GM23338 (cell line): ENCODE results near the gene RBMS2. TPM values are rescaled to one million over a fixed set of nuclear protein-coding genes. Genes with fewer than 3 reads are reported as not detected.

Experiments used
- ATAC-seq: fragments of 200-7000 bp; cut with Tn5 transposase; 3 replicates; pipeline ENCODE4 v1.9.1; 2020
- DNase-seq: peaks from one replicate; pipeline ENCODE4 v3.0.0-alpha.2; 2015; ENCODE audit warnings: low spot score
- H2AFZ ChIP-seq: fragments of 200-600 bp; sonication (generic); 2 replicates; pipeline ENCODE4 v1.8.0; 2016; ENCODE audit warnings: antibody characterized with exemption, mild to moderate bottlenecking, moderate library complexity
- H3F3A ChIP-seq: fragments of 200-600 bp; sonication (generic); replicated peaks from 2 replicates; pipeline ENCODE4 v1.8.0; 2017; ENCODE audit warnings: antibody characterized with exemption, mixed run types, low read depth
- H3K27ac ChIP-seq: fragments of 200-600 bp; sonication (generic); 2 replicates; pipeline ENCODE4 v1.6.1; 2016; ENCODE audit warnings: low read depth
- H3K27me3 ChIP-seq: fragments of 200-600 bp; sonication (generic); 2 replicates; pipeline ENCODE4 v1.8.0; 2016; ENCODE audit warnings: mild to moderate bottlenecking, mixed run types, moderate library complexity; ENCODE audit not compliant: insufficient read depth
- H3K36me3 ChIP-seq: fragments of 200-600 bp; sonication (generic); 2 replicates; pipeline ENCODE4 v1.8.0; 2016; ENCODE audit warnings: mild to moderate bottlenecking; ENCODE audit not compliant: insufficient read depth
- H3K4me1 ChIP-seq: fragments of 200-600 bp; sonication (generic); 2 replicates; pipeline ENCODE4 v1.8.0; 2016; ENCODE audit warnings: mild to moderate bottlenecking, moderate library complexity; ENCODE audit not compliant: insufficient read depth
- H3K4me2 ChIP-seq: fragments of 200-600 bp; sonication (generic); 2 replicates; pipeline ENCODE4 v1.7.1; 2017; ENCODE audit warnings: mixed run types
- H3K4me3 ChIP-seq: fragments of 200-600 bp; sonication (generic); 2 replicates; pipeline ENCODE4 v1.6.1; 2016; ENCODE audit warnings: mixed run types
- H3K79me2 ChIP-seq: fragments of 200-600 bp; sonication (generic); replicated peaks from 2 replicates; pipeline ENCODE4 v1.8.0; 2017; ENCODE audit warnings: mild to moderate bottlenecking; ENCODE audit not compliant: insufficient read depth
- H3K9me2 ChIP-seq: fragments of 200-600 bp; sonication (generic); 2 replicates; pipeline ENCODE4 v1.8.0; 2017; ENCODE audit not compliant: insufficient read depth
- H4K20me1 ChIP-seq: fragments of 200-600 bp; sonication (generic); replicated peaks from 2 replicates; pipeline ENCODE4 v1.8.0; 2017; ENCODE audit warnings: mild to moderate bottlenecking; ENCODE audit not compliant: insufficient read depth
- H3K27ac Mint-ChIP-seq: 2 replicates; pipeline ENCODE4 v1.8.0; 2020; ENCODE audit warnings: inconsistent platforms, mild to moderate bottlenecking, moderate library complexity, mixed read lengths
- H3K27me3 Mint-ChIP-seq: 3 replicates; pipeline ENCODE4 v1.8.0; 2022; ENCODE audit warnings: low read depth, mild to moderate bottlenecking, moderate library complexity, mixed read lengths, inconsistent platforms; ENCODE audit not compliant: insufficient read depth, poor library complexity
- H3K36me3 Mint-ChIP-seq: 3 replicates; pipeline ENCODE4 v1.8.0; 2021; ENCODE audit warnings: low read depth, mild to moderate bottlenecking, inconsistent platforms, moderate library complexity, mixed read lengths
- H3K4me1 Mint-ChIP-seq: 3 replicates; pipeline ENCODE4 v1.8.0; 2020; ENCODE audit warnings: mild to moderate bottlenecking, inconsistent platforms, mixed read lengths
- H3K4me3 Mint-ChIP-seq: 3 replicates; pipeline ENCODE4 v1.8.0; 2021; ENCODE audit warnings: moderate library complexity, mild to moderate bottlenecking, inconsistent platforms, mixed read lengths
- H3K9me3 Mint-ChIP-seq: 3 replicates; pipeline ENCODE4 v1.8.0; 2020; ENCODE audit warnings: moderate library complexity, mild to moderate bottlenecking, inconsistent platforms, mixed read lengths
- CREB1 ChIP-seq: fragments of 250-450 bp; sonication (Bioruptor Pico); IDR thresholded peaks from 2 replicates; pipeline ENCODE4 v1.5.0; 2020; ENCODE audit warnings: low read depth, mild to moderate bottlenecking, moderate library complexity
- CTCF ChIP-seq, 2 experiments: fragments of 200-600 bp in 1 of 2; sonication (generic) in 1 of 2; conservative IDR thresholded peaks; 2 replicates each; pipeline versions ENCODE4 v1.5.1 to v1.6.1; 2016 to 2017; ENCODE audit warnings: antibody characterized with exemption in 2 of 2, low read depth in 2 of 2, mild to moderate bottlenecking in 2 of 2, moderate library complexity in 1 of 2
- EZH2phosphoT487 ChIP-seq: fragments of 200-600 bp; sonication (generic); IDR thresholded peaks from one replicate; pipeline ENCODE4 v1.8.1; 2018; ENCODE audit warnings: antibody characterized with exemption; ENCODE audit not compliant: unreplicated experiment
- JUNB ChIP-seq: IDR thresholded peaks from one replicate; pipeline ENCODE4 v1.6.1; 2016; ENCODE audit warnings: antibody characterized with exemption; ENCODE audit not compliant: unreplicated experiment
- NANOG ChIP-seq: IDR thresholded peaks from 2 replicates; pipeline ENCODE4 v1.6.1; 2016; ENCODE audit warnings: antibody characterized with exemption, borderline replicate concordance
- POLR2AphosphoS5 ChIP-seq: IDR thresholded peaks from 2 replicates; pipeline ENCODE4 v1.6.1; 2016; ENCODE audit warnings: antibody characterized with exemption, low read depth
- ZNF114 ChIP-seq: fragments of 250-450 bp; sonication (Bioruptor Pico); IDR thresholded peaks from 2 replicates; pipeline ENCODE4 v1.5.0; 2020; ENCODE audit warnings: mild to moderate bottlenecking, moderate library complexity
- ZNF331 ChIP-seq: fragments of 250-450 bp; sonication (Bioruptor Pico); IDR thresholded peaks from 2 replicates; pipeline ENCODE4 v1.5.0; 2020; ENCODE audit warnings: low read depth, mild to moderate bottlenecking, moderate library complexity
- polyA plus RNA-seq: library from polyadenylated mRNA; unstranded; fragments of >200 nt; fragmentation: Nextera tagmentation; extraction: Ambion mirVana; gene quantifications from 2 replicates; pipeline ENCODE4 v1.2.1, GENCODE V29; 2016
- total RNA-seq: library from RNA; depleted of rRNA; stranded (reverse); fragments of >200 nt; shearing (Covaris generic); gene quantifications from 2 replicates; pipeline ENCODE4 v1.2.3, GENCODE V29; 2014
- TF ChIP-seq, protein P1 (sequence below): fragments of 250-450 bp; sonication (Bioruptor Pico); IDR thresholded peaks from 2 replicates; pipeline ENCODE4 v1.5.0; 2020; ENCODE audit warnings: mild to moderate bottlenecking, moderate library complexity
- TF ChIP-seq, protein P2 (sequence below): IDR thresholded peaks from one replicate; pipeline ENCODE4 v1.6.1; 2018; ENCODE audit warnings: antibody characterized with exemption; ENCODE audit not compliant: unreplicated experiment
- TF ChIP-seq, protein P3 (sequence below): IDR thresholded peaks from 2 replicates; pipeline ENCODE4 v1.6.1; 2016; ENCODE audit warnings: antibody characterized with exemption

RBMS2 gene
- total and polyA plus RNA-seq, 2 experiments from 2014 or later, result 9.2 to 16.8 TPM

- TF ChIP-seq, protein P1, sequence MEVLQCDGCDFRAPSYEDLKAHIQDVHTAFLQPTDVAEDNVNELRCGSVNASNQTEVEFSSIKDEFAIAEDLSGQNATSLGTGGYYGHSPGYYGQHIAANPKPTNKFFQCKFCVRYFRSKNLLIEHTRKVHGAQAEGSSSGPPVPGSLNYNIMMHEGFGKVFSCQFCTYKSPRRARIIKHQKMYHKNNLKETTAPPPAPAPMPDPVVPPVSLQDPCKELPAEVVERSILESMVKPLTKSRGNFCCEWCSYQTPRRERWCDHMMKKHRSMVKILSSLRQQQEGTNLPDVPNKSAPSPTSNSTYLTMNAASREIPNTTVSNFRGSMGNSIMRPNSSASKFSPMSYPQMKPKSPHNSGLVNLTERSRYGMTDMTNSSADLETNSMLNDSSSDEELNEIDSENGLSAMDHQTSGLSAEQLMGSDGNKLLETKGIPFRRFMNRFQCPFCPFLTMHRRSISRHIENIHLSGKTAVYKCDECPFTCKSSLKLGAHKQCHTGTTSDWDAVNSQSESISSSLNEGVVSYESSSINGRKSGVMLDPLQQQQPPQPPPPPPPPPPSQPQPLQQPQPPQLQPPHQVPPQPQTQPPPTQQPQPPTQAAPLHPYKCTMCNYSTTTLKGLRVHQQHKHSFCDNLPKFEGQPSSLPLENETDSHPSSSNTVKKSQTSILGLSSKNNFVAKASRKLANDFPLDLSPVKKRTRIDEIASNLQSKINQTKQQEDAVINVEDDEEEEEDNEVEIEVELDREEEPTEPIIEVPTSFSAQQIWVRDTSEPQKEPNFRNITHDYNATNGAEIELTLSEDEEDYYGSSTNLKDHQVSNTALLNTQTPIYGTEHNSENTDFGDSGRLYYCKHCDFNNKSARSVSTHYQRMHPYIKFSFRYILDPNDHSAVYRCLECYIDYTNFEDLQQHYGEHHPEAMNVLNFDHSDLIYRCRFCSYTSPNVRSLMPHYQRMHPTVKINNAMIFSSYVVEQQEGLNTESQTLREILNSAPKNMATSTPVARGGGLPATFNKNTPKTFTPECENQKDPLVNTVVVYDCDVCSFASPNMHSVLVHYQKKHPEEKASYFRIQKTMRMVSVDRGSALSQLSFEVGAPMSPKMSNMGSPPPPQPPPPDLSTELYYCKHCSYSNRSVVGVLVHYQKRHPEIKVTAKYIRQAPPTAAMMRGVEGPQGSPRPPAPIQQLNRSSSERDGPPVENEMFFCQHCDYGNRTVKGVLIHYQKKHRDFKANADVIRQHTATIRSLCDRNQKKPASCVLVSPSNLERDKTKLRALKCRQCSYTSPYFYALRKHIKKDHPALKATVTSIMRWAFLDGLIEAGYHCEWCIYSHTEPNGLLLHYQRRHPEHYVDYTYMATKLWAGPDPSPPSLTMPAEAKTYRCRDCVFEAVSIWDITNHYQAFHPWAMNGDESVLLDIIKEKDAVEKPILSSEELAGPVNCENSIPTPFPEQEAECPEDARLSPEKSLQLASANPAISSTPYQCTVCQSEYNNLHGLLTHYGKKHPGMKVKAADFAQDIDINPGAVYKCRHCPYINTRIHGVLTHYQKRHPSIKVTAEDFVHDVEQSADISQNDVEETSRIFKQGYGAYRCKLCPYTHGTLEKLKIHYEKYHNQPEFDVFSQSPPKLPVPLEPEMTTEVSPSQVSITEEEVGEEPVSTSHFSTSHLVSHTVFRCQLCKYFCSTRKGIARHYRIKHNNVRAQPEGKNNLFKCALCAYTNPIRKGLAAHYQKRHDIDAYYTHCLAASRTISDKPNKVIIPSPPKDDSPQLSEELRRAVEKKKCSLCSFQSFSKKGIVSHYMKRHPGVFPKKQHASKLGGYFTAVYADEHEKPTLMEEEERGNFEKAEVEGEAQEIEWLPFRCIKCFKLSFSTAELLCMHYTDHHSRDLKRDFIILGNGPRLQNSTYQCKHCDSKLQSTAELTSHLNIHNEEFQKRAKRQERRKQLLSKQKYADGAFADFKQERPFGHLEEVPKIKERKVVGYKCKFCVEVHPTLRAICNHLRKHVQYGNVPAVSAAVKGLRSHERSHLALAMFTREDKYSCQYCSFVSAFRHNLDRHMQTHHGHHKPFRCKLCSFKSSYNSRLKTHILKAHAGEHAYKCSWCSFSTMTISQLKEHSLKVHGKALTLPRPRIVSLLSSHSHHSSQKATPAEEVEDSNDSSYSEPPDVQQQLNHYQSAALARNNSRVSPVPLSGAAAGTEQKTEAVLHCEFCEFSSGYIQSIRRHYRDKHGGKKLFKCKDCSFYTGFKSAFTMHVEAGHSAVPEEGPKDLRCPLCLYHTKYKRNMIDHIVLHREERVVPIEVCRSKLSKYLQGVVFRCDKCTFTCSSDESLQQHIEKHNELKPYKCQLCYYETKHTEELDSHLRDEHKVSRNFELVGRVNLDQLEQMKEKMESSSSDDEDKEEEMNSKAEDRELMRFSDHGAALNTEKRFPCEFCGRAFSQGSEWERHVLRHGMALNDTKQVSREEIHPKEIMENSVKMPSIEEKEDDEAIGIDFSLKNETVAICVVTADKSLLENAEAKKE, result no peak
- TF ChIP-seq ZNF114 (no peak), NANOG (no peak), POLR2AphosphoS5 (no peak), EZH2phosphoT487 (no peak), CTCF (conservative IDR thresholded peaks at IDR 0.05; ENCODE audit: low read depth in 2 of 2) (no peak), JUNB (no peak), CREB1 (CRISPR knock-in tag) (no peak), ZNF331 (no peak)
- TF ChIP-seq, protein P2, sequence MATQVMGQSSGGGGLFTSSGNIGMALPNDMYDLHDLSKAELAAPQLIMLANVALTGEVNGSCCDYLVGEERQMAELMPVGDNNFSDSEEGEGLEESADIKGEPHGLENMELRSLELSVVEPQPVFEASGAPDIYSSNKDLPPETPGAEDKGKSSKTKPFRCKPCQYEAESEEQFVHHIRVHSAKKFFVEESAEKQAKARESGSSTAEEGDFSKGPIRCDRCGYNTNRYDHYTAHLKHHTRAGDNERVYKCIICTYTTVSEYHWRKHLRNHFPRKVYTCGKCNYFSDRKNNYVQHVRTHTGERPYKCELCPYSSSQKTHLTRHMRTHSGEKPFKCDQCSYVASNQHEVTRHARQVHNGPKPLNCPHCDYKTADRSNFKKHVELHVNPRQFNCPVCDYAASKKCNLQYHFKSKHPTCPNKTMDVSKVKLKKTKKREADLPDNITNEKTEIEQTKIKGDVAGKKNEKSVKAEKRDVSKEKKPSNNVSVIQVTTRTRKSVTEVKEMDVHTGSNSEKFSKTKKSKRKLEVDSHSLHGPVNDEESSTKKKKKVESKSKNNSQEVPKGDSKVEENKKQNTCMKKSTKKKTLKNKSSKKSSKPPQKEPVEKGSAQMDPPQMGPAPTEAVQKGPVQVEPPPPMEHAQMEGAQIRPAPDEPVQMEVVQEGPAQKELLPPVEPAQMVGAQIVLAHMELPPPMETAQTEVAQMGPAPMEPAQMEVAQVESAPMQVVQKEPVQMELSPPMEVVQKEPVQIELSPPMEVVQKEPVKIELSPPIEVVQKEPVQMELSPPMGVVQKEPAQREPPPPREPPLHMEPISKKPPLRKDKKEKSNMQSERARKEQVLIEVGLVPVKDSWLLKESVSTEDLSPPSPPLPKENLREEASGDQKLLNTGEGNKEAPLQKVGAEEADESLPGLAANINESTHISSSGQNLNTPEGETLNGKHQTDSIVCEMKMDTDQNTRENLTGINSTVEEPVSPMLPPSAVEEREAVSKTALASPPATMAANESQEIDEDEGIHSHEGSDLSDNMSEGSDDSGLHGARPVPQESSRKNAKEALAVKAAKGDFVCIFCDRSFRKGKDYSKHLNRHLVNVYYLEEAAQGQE, result no peak
- TF ChIP-seq, protein P3, sequence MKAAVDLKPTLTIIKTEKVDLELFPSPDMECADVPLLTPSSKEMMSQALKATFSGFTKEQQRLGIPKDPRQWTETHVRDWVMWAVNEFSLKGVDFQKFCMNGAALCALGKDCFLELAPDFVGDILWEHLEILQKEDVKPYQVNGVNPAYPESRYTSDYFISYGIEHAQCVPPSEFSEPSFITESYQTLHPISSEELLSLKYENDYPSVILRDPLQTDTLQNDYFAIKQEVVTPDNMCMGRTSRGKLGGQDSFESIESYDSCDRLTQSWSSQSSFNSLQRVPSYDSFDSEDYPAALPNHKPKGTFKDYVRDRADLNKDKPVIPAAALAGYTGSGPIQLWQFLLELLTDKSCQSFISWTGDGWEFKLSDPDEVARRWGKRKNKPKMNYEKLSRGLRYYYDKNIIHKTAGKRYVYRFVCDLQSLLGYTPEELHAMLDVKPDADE, result no peak
- Histone ChIP-seq H3K4me1 (peaks cover 17% of the 10 kb centered on the region), H2AFZ (peak overlapping the region; percentile 5; the same call in 1 of the 2 replicates)
These were observed 1.1 kb upstream of the RBMS2 start for GRCh38 chr12:56520506-56520905.

More at GRCh38 chr12:56520506-56520905, 1.1 kb upstream of the RBMS2 start:
- H3K27me3 ChIP-seq, result no peaks in the 10 kb centered on the region
- Mint-ChIP-seq H3K4me3 (no peak overlapping the region), H3K9me3 (no peaks in the 10 kb centered on the region), H3K27me3 (peaks cover 1% of the 10 kb centered on the region), H3K27ac (no peak overlapping the region), H3K36me3 (no peaks in the 10 kb centered on the region), H3K4me1 (peaks cover 22% of the 10 kb centered on the region)
- H3K9me2 ChIP-seq, result no peaks in the 10 kb centered on the region
- H3K27ac ChIP-seq, result no peak overlapping the region
- H3K36me3 ChIP-seq, result no peaks in the 10 kb centered on the region
- no peaks in the 10 kb centered on the region for H4K20me1 ChIP-seq
- H3K79me2 ChIP-seq, result peaks cover 34% of the 10 kb centered on the region
- H3F3A ChIP-seq, result no peaks in the 10 kb centered on the region
- DNase-seq (no peak), ATAC-seq (no peak)
- H3K4me3 ChIP-seq, result no peak overlapping the region
- H3K4me2 ChIP-seq, result peak overlapping the region; percentile 46; the same call in 1 of the 2 replicates
